Measurements from ENCODE around the gene YPEL5. TPM values are rescaled to one million over a fixed set of nuclear protein-coding genes. Genes with fewer than 3 reads are reported as not detected.

Gene YPEL5
- total RNA-seq, 4 donors from 2014 or later, result 39.8 to 75.1 (median 59.0) TPM

DNA sequence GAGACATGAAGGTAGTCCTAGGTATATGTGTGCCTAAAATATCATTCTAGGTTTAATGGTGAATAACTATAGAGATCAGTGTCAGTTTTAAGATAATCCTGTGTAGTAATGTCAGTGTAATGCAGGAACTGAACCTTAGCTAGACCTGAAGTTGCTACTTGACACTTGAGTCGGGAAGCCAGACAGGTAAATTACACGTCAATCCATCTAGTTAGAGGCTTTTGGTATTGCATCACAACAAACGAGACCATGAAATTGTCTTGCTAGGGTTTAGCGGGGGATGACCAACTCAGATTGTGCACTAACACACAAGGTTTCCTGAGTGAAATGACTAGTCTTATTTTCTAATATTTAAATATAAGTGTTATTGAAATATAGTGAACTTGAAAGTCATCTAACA is 2.0 kb downstream of the YPEL5 start:
- H3K27ac ChIP-seq, result peak overlapping the region in 1 of 4 donors; percentile 100
- no peaks in the 10 kb centered on the region for H3K27me3 ChIP-seq
- peaks cover 0 to 30% (median 18%) of the 10 kb centered on the region in 4 donors for H3K4me1 ChIP-seq
- TF ChIP-seq CTCF (IDR thresholded peaks at IDR 0.05), result no peak
- TF ChIP-seq POLR2A (IDR thresholded peaks at IDR 0.05), result no peak
- no peaks in the 10 kb centered on the region for H3K9me3 ChIP-seq
- DNase-seq, result no peak
- peaks cover 0 to 6% (median 0%) of the 10 kb centered on the region in 3 donors for H3K36me3 ChIP-seq
- H3K4me3 ChIP-seq, result peak overlapping the region in 2 of 4 donors; percentile 10 to 96

DNA sequence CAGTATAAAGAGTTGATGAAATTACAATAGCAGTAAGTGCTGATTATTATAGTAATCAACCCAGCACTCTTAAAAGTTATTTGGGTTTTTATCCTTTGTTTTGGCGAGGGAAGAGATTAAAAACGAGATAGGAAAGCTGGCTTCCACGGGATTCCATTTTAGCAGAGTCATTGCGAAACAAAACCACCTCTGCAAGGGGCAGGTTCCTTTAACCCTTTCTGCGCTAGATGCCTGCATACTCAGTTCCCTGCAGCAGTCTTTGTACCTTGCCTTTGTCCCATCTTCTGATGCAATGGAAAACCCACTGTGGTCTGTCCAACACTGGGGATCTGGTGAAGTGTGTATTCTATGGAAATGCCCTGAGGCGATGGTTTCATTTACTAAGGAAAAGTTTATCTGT is 2.7 kb downstream of the YPEL5 start:
- Histone ChIP-seq H3K9me3 (no peaks in the 10 kb centered on the region), H3K27me3 (no peaks in the 10 kb centered on the region), H3K4me3 (no peak overlapping the region), H3K27ac (peak overlapping the region in 1 of 4 donors; percentile 40), H3K4me1 (peaks cover 0 to 31% (median 18%) of the 10 kb centered on the region in 4 donors), H3K36me3 (peaks cover 0 to 6% (median 0%) of the 10 kb centered on the region in 3 donors)
- TF ChIP-seq CTCF (IDR thresholded peaks at IDR 0.05), result no peak
- no peak for TF ChIP-seq POLR2A (IDR thresholded peaks at IDR 0.05)
- no peak for DNase-seq

GRCh38 chr2:30149976-30150375 is 3.2 kb downstream of the YPEL5 start:
- peaks cover 0 to 35% (median 18%) of the 10 kb centered on the region in 4 donors for H3K4me1 ChIP-seq

GRCh38 chr2:30150786-30151185 is 4.0 kb downstream of the YPEL5 start:
- H3K4me1 ChIP-seq, result peaks cover 0 to 44% (median 18%) of the 10 kb centered on the region in 4 donors

More at GRCh38 chr2:30149976-30150375, 3.2 kb downstream of the YPEL5 start:
- TF ChIP-seq CTCF (IDR thresholded peaks at IDR 0.05) (no peak), POLR2A (IDR thresholded peaks at IDR 0.05) (no peak)
- no peak for DNase-seq
- H3K9me3 ChIP-seq, result no peaks in the 10 kb centered on the region
- peaks cover 0 to 6% (median 0%) of the 10 kb centered on the region in 3 donors for H3K36me3 ChIP-seq
- H3K27me3 ChIP-seq, result no peaks in the 10 kb centered on the region
- H3K27ac ChIP-seq, result peak overlapping the region in 1 of 4 donors; percentile 40
- H3K4me3 ChIP-seq, result no peak overlapping the region

DNA sequence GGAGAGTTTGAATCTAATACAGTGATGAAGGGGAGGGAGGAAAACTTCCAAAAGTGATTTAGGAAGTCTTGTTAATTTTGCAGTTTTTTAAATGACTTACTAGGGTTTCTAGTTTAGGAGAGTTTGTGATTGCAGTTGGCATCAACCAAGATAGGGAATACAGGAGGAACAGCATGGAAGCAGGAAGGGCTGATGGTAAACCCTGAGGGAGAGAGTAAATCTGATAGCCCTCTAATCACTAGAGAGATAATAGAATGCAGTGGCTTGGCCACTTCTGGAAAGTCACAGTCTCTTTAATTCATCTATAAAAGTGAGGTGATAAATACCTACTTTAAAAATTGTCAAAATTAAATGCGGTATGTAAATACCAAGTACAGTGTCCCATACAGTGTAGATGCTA is 5.6 kb downstream of the YPEL5 start:
- H3K27me3 ChIP-seq, result no peaks in the 10 kb centered on the region
- peaks cover 0 to 17% (median 0%) of the 10 kb centered on the region in 3 donors for H3K36me3 ChIP-seq
- H3K27ac ChIP-seq, result no peak overlapping the region
- H3K4me1 ChIP-seq, result peaks cover 0 to 51% (median 18%) of the 10 kb centered on the region in 4 donors
- TF ChIP-seq POLR2A (IDR thresholded peaks at IDR 0.05) (no peak), CTCF (IDR thresholded peaks at IDR 0.05) (no peak)
- no peak overlapping the region for H3K4me3 ChIP-seq
- no peaks in the 10 kb centered on the region for H3K9me3 ChIP-seq
- no peak for DNase-seq

More at GRCh38 chr2:30150786-30151185, 4.0 kb downstream of the YPEL5 start:
- no peak overlapping the region for H3K4me3 ChIP-seq
- DNase-seq, result no peak
- H3K36me3 ChIP-seq, result peaks cover 0 to 6% (median 0%) of the 10 kb centered on the region in 3 donors
- H3K27ac ChIP-seq, result no peak overlapping the region
- H3K9me3 ChIP-seq, result no peaks in the 10 kb centered on the region
- TF ChIP-seq POLR2A (IDR thresholded peaks at IDR 0.05), result no peak
- TF ChIP-seq CTCF (IDR thresholded peaks at IDR 0.05), result no peak
- H3K27me3 ChIP-seq, result no peaks in the 10 kb centered on the region
